H7 (cell line): ENCODE measurements around the gene YIF1A. TPM values are rescaled to one million over a fixed set of nuclear protein-coding genes. Genes with fewer than 3 reads are reported as not detected.
"Not testable (repeated sequence)": the region's sequence is repeated elsewhere in the genome, so short reads cannot be mapped to it uniquely, and the experiment has no call there.

Experiments used
- DNase-seq: peaks from one replicate; pipeline ENCODE4 v3.0.0; 2012
- H3K27me3 ChIP-seq: 2 replicates; pipeline ENCODE4 v1.6.0; 2011; ENCODE audit warnings: mild to moderate bottlenecking, low read length; ENCODE audit not compliant: control insufficient read depth, insufficient read depth
- H3K36me3 ChIP-seq: replicated peaks from 2 replicates; pipeline ENCODE4 v1.5.1; 2011; ENCODE audit warnings: low read length; ENCODE audit not compliant: control insufficient read depth, insufficient read depth
- H3K4me3 ChIP-seq: 2 replicates; pipeline ENCODE4 v1.5.1; 2011; ENCODE audit warnings: low read depth, mild to moderate bottlenecking, control low read depth, low read length, moderate library complexity; ENCODE audit not compliant: insufficient read depth
- total RNA-seq: library from RNA; depleted of rRNA; stranded (reverse); fragments of >200 nt; shearing (Covaris generic); gene quantifications from 2 replicates; pipeline ENCODE4 v1.2.3, GENCODE V29; 2014

YIF1A gene
- total RNA-seq, 1 experiment from 2014 or later, result 117 TPM

- H3K4me3 ChIP-seq, result no peak overlapping the region
- DNase-seq, result peak; percentile 77
- no peaks in the 10 kb centered on the region for H3K27me3 ChIP-seq
- H3K36me3 ChIP-seq, result no peaks in the 10 kb centered on the region
Observed at GRCh38 chr11:66317723-66318599, 29.0 kb upstream of the YIF1A start.

GRCh38 chr11:66317322-66317722, 28.4 kb upstream of the YIF1A start:
- Histone ChIP-seq H3K27me3 (no peaks in the 10 kb centered on the region), H3K36me3 (no peaks in the 10 kb centered on the region), H3K4me3 (peak overlapping the region; percentile 21; the same call in 1 of the 2 replicates)
- DNase-seq, result peak; percentile 73

GRCh38 chr11:66316849-66317251, 27.9 kb upstream of the YIF1A start, which contains the start of gene CD248:
TSS of gene CD248 (minus strand) at chr11:66317044. CDS start at chr11:66317027, 17 bp downstream.
- Histone ChIP-seq H3K4me3 (peak within 1 kb of the TSS; percentile 21; the same call in 1 of the 2 replicates), H3K27me3 (no peaks in the 10 kb centered on the region), H3K36me3 (no peaks in the 10 kb centered on the region)
- DNase-seq, result peak; percentile 92

- H3K4me3 ChIP-seq, result no peak overlapping the region
- H3K27me3 ChIP-seq, result no peaks in the 10 kb centered on the region
- no peak for DNase-seq
- H3K36me3 ChIP-seq, result no peaks in the 10 kb centered on the region
Observed at GRCh38 chr11:66315921-66316811, 27.2 kb upstream of the YIF1A start.

DNA sequence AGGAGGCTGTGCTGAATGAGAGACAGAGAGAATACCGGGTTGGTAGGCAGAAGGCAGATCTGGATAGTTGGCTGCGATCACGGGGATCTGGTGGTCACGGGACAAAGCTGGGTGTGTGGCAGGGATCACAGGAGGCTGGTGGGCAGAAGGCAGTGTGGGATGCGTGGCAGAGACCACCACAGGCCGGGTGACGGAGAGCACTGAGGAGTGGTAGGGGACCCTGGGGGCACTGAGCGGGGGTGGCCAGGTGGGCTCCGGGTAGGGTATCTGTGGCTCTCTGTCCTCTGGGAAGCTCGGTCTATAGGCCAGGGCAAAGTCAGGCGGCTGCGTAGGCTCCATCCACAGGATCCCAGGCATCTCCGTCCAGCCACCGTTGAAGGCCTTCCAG, 26.5 kb upstream of the YIF1A start:
- no peak for DNase-seq
- Histone ChIP-seq H3K36me3 (no peaks in the 10 kb centered on the region), H3K4me3 (no peak overlapping the region)

DNA sequence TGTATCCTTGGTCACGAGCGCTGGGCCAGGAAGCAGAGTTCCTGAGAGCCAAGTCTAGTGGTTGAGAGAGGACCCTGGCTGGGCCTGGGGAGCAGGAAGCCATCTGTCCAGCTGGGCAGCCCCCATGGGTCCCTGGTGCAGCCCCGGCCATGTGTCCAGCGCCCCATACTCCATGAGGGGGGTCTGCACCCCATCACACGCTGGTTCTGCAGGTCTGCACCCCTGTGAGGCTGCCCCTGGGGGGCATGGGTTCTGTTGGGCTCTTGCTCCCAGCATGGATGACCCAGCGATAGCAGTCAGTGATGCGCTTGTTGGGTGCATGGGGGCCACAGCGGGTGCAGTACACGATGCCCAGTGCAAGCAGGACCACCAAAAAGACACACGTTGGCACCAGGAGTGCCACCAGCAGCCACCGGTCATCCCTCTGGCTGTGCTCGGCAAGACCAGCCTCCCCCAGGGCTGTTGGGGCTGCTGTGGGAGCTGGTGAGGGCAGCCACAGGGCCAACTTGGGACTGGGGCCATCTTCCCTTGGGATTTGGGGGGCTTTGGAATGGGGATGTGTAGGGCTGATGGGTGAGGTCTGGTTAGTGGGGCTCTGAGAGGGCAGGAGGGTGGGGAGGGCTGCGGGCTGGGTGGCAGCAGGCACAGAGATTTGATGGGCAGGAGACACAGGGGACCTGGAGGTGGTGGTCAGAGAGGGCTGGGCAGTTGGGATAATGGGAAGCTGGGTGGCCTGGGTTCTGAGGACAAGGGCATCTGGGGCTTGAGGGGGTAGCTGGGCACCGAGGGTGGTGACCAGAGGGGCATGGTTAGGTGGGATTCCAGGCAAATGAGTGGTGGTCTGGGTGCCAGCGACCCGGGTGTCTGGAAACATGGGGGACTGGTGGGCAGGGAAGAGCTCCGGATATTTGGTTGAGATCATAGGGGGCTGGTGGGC, 25.9 kb upstream of the YIF1A start:
- Histone ChIP-seq H3K36me3 (no peaks in the 10 kb centered on the region), H3K27me3 (no peaks in the 10 kb centered on the region), H3K4me3 (no peak overlapping the region)
- no peak for DNase-seq

More for the DNA sequence above, 26.5 kb upstream of the YIF1A start:
- no peaks in the 10 kb centered on the region for H3K27me3 ChIP-seq

GRCh38 chr11:66314186-66314501, 25.2 kb upstream of the YIF1A start:
- no peak for DNase-seq
- Histone ChIP-seq H3K4me3 (no peak overlapping the region), H3K27me3 (no peaks in the 10 kb centered on the region), H3K36me3 (no peaks in the 10 kb centered on the region)

DNA sequence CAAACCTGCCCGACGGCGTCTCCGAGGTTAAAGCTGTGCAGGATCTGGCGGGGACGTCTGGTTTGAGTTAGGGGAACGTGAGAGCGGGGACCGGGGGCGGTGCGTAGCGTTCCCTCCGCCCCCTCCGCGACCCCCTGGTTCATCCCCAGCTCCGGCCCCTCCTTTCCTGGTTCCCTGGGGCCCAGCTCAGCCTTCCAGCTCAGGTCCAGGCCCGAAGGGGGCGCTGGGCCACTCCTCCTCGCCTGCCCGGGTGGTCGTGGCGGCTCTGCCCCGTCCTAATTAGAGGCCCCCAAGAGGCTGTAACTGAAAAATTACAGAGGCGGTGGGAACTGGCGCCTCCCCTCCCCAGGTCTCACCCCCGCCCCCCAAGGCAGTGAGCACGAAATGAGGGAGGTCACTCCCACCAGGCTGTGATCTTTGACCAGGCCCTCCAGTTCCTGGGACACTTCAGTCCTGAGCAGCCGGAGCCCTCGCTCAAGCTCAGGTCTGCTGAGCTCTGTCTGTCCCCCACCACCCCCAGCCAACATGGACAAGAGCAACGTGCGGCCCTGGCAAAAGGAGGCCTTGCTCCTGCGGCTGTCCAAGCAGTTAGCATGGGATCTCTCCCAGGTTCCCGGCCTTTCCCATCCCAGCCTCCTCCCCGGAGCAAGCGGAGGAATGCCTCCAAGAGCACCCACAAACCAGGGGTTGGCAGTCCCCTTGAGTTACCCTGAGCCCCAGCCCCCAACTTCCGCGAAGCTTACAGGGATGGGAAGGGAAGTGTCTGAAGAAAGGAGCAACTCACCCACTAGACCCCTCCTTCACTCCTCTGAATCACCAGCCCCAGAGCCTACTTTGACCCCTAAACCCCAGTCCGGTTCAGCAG, 24.6 kb upstream of the YIF1A start:
- peak overlapping the region; percentile 57 for H3K4me3 ChIP-seq
- peak; percentile 91 for DNase-seq
- H3K27me3 ChIP-seq, result no peaks in the 10 kb centered on the region
- H3K36me3 ChIP-seq, result no peaks in the 10 kb centered on the region

GRCh38 chr11:66312549-66313320, 23.8 kb upstream of the YIF1A start:
- Histone ChIP-seq H3K27me3 (no peaks in the 10 kb centered on the region), H3K36me3 (no peaks in the 10 kb centered on the region), H3K4me3 (peak overlapping the region; percentile 76)
- peak; percentile 99 for DNase-seq

- Histone ChIP-seq H3K4me3 (peak overlapping the region; percentile 76), H3K36me3 (no peaks in the 10 kb centered on the region)
Observed at GRCh38 chr11:66311965-66312548, 23.1 kb upstream of the YIF1A start.

DNA sequence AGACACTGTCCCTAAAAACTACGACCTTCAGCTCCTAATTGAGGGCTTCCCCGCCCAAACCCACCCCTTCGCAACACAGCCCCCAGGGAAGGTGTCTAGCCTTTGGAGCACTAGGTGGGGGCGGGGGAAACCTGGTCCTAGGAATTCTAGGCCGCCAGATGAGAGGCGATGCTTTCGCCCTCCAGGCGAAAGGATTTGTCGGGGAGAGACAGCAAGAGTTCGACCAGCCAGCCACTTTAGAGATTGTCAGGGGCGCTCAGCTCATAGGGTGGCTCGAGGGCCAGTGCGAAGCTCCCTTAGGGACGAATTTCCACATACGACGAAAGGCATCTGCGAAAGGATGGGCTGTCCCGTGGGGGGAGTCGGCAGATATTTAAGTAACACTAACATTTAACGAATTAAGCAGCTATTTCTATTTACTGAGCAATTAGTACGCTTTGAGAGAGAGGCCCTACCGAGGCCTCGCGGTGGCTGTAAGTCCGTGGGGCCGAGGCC, 22.6 kb upstream of the YIF1A start:
- no peaks in the 10 kb centered on the region for H3K36me3 ChIP-seq
- DNase-seq, result peak; percentile 63
- no peaks in the 10 kb centered on the region for H3K27me3 ChIP-seq
- H3K4me3 ChIP-seq, result peak overlapping the region; percentile 76

More at GRCh38 chr11:66311965-66312548, 23.1 kb upstream of the YIF1A start:
- DNase-seq, result peak; percentile 98
- no peaks in the 10 kb centered on the region for H3K27me3 ChIP-seq

DNA sequence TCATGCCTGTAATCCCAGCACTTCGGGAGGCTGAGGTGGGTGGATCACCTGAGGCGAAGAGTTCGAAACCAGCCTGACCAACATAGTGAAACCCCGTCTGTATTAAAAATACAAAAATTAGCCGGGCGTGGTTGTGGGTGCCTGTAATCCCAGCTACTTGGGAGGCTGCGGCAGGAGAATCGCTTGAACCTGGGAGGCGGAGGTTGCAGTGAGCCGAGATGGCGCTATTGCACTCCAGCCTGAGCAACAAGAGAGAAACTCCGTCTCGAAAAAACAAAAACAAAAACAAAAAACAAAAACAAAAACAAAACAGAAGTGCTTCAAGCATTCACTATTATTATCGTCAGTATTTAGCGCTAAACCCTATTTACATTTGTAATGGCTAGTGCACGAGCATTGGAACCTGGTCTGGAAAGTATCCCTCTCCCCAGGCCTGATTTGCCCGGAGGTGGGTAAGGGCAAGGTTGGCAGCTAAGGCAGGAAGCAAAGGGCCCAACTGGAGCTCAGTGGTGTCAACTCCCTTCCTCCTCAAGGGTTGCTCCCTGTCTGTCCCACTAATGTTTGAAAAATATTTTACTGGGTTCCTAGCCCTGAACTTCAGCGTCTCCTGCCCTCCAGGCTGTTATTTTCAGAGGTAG, 22.0 kb upstream of the YIF1A start:
- DNase-seq, H3K27me3 ChIP-seq, H3K36me3 ChIP-seq, H3K4me3 ChIP-seq: not testable (repeated sequence)
